ES-I3 (cell line): ENCODE measurements around the gene DUSP16.
"Not testable (repeated sequence)": the region's sequence is repeated elsewhere in the genome, so short reads cannot be mapped to it uniquely, and the experiment has no call there.

Experiments
- H3K36me3 ChIP-seq: 2 replicates; pipeline ENCODE4 v1.6.1; 2013; ENCODE audit warnings: mild to moderate bottlenecking, low read length, control low read depth, moderate library complexity; ENCODE audit not compliant: insufficient read depth
- H3K4me1 ChIP-seq: 2 replicates; pipeline ENCODE4 v1.6.1; 2013; ENCODE audit warnings: mild to moderate bottlenecking, control low read depth, low read length; ENCODE audit not compliant: insufficient read depth
- H3K9ac ChIP-seq: 2 replicates; pipeline ENCODE4 v1.6.1; 2013; ENCODE audit warnings: low read depth, mild to moderate bottlenecking, low read length, moderate library complexity
- H3K9me3 ChIP-seq: 2 replicates; pipeline ENCODE4 v1.6.1; 2013; ENCODE audit warnings: mild to moderate bottlenecking, low read length, moderate library complexity; ENCODE audit not compliant: control insufficient read depth, insufficient read depth

Gene DUSP16

DNA sequence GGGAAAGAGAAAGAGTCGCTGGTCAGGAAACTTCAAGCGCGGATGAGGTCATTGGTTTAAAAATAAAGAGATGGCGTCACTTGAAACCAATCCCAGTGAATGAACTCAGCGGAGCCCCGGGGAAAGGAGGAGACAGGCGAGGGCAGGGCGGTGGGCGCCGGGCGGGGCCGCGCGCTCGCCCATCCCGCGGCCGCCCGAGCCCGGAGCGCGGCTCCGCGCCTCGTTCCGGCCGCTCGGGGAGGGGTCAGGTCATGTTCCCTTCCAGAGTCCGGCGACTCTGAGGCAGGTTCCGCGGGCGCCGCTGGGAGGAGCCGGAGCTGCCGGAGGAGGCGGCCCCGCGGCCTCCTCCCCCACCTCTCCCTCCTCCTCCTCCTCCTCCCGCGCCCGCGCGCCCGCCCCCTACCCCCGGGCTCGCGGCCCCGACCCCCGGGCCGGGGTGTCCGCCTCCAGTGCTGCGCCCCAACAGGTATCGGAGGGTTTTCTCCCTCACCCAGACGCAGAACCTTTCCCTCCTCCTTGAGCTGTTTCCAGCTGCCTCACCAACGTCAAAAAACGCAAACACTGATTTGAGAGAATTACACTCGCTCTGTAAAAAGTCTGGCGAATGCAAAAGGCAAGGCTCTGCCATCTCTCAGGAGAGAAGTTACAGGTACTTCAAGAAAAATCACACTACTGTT, at the start of gene DUSP16:
DUSP16 (minus strand) TSS at position 279 of the 677 bp plus-strand sequence. CDS start 41,765 bp downstream, outside the sequence.
- Histone ChIP-seq H3K36me3 (no peaks in the 10 kb centered on the region), H3K9me3 (peaks cover 4% of the 10 kb centered on the region), H3K4me1 (peaks cover 16% of the 10 kb centered on the region), H3K9ac (peak within 1 kb of the TSS; percentile 92)

DNA sequence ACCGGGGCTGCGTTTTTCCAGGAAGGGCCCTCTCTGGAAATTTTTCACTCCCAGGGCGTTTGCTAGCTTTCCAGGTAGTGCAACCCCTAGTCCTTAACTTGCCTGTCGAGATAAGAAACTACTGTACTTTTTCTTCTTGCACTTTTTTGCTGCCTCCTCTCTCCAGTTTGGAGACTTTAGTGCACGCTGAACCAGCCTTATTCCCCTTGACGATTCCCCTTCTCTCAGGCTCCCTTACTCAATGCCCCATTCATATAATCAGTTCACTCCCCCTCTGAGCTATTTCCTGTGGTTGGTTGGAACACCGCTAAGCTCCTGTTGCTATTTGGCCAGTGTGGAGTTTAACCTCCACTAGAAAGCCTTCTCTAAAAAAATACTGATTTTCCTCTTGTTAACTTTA, 49.7 kb upstream of the DUSP16 start:
- Histone ChIP-seq H3K36me3 (no peaks in the 10 kb centered on the region), H3K9me3 (no peaks in the 10 kb centered on the region), H3K4me1 (peaks cover 8% of the 10 kb centered on the region), H3K9ac (peak overlapping the region; percentile 78)

GRCh38 chr12:12611512-12612306, 49.0 kb upstream of the DUSP16 start, which contains the start of gene CREBL2:
Gene CREBL2, plus strand, starts transcription at chr12:12611876. Its CDS starts 297 bp downstream, at chr12:12612173.
- Histone ChIP-seq H3K9me3 (no peaks in the 10 kb centered on the region), H3K9ac (peak within 1 kb of the TSS; percentile 78), H3K36me3 (no peaks in the 10 kb centered on the region), H3K4me1 (peaks cover 14% of the 10 kb centered on the region)

- no peak overlapping the region for H3K9ac ChIP-seq
- no peaks in the 10 kb centered on the region for H3K9me3 ChIP-seq
- H3K4me1 ChIP-seq: peaks cover 16% of the 10 kb centered on the region
- H3K36me3 ChIP-seq: no peaks in the 10 kb centered on the region
Measured at GRCh38 chr12:12610711-12611110, 48.0 kb upstream of the DUSP16 start.

- Histone ChIP-seq H3K4me1 (peaks cover 16% of the 10 kb centered on the region), H3K9ac (no peak overlapping the region), H3K36me3 (no peaks in the 10 kb centered on the region), H3K9me3 (no peaks in the 10 kb centered on the region)
Measured at GRCh38 chr12:12609692-12610091, 47.0 kb upstream of the DUSP16 start.

- H3K36me3 ChIP-seq: no peaks in the 10 kb centered on the region
- peaks cover 16% of the 10 kb centered on the region for H3K4me1 ChIP-seq
- H3K9me3 ChIP-seq: no peaks in the 10 kb centered on the region
- no peak overlapping the region for H3K9ac ChIP-seq
Measured at GRCh38 chr12:12608557-12608957, 45.9 kb upstream of the DUSP16 start.

DNA sequence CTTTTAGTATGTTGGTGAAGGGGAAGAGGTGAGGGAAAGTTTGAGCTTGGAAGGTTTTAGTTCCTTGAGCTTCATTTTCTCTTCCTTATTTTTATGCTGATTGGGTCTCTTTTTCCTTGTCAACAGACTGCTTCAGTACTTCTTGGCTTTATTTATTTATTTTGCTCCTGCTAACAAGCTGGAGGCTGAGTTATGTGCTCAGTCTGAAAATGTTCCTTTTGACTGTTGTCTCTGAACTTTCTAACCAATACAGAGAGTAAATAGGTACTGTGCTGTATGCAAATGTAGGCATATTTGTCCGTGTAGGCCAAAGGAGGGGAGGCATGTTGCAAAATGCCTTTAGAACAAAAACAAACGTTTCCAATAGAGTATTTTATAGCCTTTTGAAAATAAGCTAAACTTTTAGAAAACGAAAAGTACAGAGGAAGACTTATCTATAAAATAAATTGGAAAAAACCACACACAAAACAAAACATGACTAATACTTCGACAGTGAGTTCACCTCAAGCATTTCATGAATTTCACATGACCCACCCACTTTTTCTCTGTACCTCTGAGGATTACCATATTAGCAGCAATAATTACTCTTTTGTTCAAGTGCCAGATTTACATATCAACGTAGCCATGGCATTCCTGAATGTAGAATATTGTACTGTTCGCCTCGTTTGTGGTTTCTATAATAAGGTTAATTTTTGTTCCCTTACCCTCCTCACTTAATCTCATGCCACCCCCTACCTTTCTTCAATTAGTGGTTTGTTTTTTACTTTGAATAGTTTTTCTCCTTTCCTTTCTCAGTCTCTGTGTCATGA, 44.3 kb upstream of the DUSP16 start:
- no peak overlapping the region for H3K9ac ChIP-seq
- no peaks in the 10 kb centered on the region for H3K9me3 ChIP-seq
- peaks cover 16% of the 10 kb centered on the region for H3K4me1 ChIP-seq
- H3K36me3 ChIP-seq: no peaks in the 10 kb centered on the region

- Histone ChIP-seq H3K4me1 (peaks cover 16% of the 10 kb centered on the region), H3K36me3 (no peaks in the 10 kb centered on the region), H3K9ac (no peak overlapping the region)
Measured at GRCh38 chr12:12604740-12605139, 42.1 kb upstream of the DUSP16 start.

DNA sequence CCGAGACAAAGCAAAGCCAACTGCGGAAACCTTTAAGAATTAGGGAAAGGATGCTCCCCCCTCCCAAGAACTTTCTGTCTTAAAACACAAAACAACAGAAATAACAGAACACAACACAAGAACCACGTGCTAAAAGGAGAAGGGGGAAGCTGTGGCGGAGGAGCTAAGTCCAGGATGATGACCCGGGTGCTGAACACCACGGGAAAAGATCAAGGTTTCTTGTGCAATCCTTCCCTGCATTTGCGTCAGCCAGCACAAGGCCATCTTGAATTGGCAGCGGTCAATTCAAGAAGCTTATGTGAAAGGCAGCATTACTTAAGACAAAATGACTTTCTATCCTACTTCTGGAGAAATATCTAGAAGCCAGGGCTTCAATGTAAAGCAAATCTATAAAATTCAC, 38.0 kb upstream of the DUSP16 start:
- H3K9me3 ChIP-seq: no peaks in the 10 kb centered on the region
- no peak overlapping the region for H3K9ac ChIP-seq
- no peaks in the 10 kb centered on the region for H3K4me1 ChIP-seq
- no peaks in the 10 kb centered on the region for H3K36me3 ChIP-seq

More at GRCh38 chr12:12604740-12605139, 42.1 kb upstream of the DUSP16 start:
- no peaks in the 10 kb centered on the region for H3K9me3 ChIP-seq

DNA sequence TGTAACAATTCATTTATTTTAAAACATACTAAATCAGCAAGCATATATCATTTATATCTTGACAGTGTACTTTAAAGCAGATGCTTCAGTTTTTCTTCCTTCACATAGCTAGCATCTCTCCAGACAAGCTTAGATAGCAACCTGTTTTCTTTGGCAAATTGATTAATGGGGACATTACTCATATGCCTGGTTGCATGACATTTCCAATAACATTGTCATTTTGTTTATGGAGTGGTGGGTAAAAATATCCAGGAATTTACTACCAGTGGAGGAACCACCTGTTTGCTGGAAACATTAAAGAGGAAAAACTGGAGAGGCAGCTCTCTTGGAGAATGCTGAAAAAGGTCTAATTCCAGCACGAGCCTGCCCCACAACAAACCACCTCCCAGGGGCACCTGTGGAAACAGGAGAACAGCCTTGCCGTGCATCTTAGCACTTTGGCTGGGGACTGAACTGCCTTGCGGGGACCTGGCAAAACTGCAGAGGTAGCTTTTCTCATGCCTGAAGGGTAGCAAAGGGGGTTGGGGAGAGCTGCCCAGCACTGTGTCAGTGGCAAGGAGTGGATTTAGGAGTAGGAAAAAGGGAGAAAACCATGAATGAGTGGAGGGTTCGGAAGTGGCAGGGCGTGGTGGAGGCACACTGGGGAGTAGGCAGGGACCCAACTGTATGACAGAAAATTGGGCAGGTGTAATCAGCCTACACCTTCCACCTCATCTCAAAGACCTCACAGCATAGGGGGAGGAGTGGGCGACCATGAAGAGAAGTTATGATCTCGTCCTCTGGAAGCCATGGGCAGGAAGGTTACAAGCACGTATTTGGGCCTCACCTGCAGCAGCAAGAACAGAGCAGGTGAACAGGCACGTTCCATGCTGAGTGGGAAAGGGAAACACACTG, 37.3 kb upstream of the DUSP16 start:
- Histone ChIP-seq H3K9ac (no peak overlapping the region), H3K9me3 (no peaks in the 10 kb centered on the region), H3K4me1 (no peaks in the 10 kb centered on the region), H3K36me3 (no peaks in the 10 kb centered on the region)

GRCh38 chr12:12598864-12599263, 36.2 kb upstream of the DUSP16 start:
- Histone ChIP-seq H3K4me1 (no peaks in the 10 kb centered on the region), H3K9me3 (no peaks in the 10 kb centered on the region), H3K36me3 (no peaks in the 10 kb centered on the region), H3K9ac (no peak overlapping the region)

DNA sequence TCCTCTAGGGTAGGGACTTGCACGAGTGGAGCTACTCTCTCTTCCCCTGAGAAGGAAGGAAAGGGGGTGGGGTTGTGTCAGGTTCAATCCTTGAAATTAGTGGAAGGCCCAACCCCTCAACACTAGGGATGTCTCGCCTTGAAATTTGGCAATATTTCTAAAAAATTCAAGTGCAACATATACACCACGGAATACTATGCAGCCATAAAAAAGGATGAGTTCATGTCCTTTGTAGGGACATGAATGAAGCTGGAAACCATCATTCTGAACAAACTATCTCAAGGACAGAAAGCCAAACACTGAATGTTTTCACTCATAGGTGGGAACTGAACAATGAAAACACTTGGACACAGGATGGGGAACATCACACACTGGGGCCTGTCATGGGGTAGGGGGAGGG, 33.9 kb upstream of the DUSP16 start:
- H3K9me3 ChIP-seq, H3K9ac ChIP-seq, H3K36me3 ChIP-seq, H3K4me1 ChIP-seq: not testable (repeated sequence)

GRCh38 chr12:12595929-12596328, 33.3 kb upstream of the DUSP16 start:
- not testable (repeated sequence) for H3K4me1 ChIP-seq, H3K9ac ChIP-seq, H3K9me3 ChIP-seq, H3K36me3 ChIP-seq

DNA sequence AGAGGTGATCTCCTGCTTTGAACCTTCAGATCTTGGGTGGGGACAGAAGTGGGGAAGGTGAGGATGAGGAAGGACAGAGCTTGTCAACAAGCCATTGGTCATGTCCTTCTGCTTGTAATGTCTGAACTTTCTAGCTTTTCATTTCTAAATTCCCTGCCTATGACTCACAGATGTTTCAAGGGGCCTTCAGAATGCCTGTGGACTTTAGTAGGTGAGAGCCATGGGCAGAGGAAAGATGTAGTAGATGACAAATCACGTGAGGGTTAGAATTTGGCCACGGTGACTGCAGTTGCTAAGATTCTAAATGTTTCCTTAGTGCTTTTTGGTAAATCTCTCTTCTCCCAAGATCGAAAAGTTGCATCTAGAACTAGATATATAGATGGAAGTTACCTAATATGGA, 30.3 kb upstream of the DUSP16 start:
- Histone ChIP-seq H3K9ac (no peak overlapping the region), H3K36me3 (no peaks in the 10 kb centered on the region), H3K9me3 (no peaks in the 10 kb centered on the region), H3K4me1 (no peaks in the 10 kb centered on the region)
